Measurements from ENCODE around the gene PRKCZ. TPM values are rescaled to one million over a fixed set of nuclear protein-coding genes. Genes with fewer than 3 reads are reported as not detected.

PRKCZ gene
- total and polyA plus RNA-seq, 9 of the 15 experiments (the other 6 are each of a cell fraction or from before 2014, with no cell fraction given), result 0.07 to 3.1 (median 1.3) TPM

DNA sequence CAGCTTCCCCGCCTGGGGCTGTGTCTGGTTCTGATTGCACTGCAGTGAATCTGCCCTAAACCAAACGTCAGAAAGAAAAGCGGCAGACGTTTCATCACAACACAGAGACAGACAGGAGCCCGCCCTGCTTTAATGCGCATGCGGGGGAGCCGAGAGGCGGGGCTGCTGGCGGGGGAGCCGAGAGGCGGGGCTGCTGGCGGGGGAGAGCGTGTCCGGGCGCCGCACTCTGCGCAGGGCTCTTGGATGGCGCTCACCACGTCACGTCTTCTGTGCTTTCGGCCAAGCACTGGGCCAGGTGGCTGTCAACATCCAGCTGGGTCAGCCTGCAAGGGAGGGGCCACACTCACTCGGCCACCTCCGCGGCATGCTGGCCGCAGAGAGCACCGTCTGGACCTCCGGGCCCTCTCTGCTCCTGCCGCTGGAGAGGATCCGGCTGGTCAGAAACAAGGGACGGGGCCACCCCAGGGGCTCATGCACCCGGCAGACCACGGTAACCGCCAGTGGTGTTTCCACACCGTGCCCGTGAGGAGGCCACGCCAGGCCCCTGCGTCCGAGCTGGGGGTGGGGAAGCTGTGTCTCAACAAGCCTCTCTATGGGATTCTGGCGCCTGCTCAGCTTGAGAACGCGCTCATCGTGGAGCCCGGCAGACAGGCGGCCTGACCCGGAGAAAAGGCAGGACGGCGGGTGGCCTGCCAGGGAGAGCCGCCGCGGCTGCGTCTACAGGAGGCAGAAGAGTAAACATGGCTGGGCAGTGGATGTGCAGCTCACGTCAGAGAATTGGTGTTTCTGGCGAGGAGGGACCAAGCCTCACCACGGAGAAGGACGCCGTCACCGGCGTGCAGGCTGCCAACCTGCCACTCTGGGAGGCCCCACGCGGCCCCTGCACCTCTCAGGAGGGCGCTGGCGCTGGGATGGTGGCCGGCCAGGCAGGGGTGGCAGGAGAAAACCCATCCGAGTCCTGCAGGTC, 139.5 kb downstream of the PRKCZ start:
- Histone ChIP-seq H3K4me2 (ENCODE audit: insufficient read depth, low read length) (peak overlapping the region; percentile 84), H3K9ac (ENCODE audit: insufficient read depth in 1 of 2, low read depth in 2 of 2, low read length in 2 of 2) (peak overlapping the region; percentile 61 to 87), H3K27me3 (ENCODE audit: control insufficient read depth in 2 of 2, insufficient read depth in 2 of 2, low read length in 2 of 2) (no peaks in the 10 kb centered on the region), H3K9me1 (ENCODE audit: control insufficient read depth, insufficient read depth, low read length) (no peaks in the 10 kb centered on the region), H3K9me3 (replicated peaks; ENCODE audit: control insufficient read depth, insufficient read depth, low read depth, low read length) (no peaks in the 10 kb centered on the region), H3K36me3 (ENCODE audit: control insufficient read depth, insufficient read depth, low read length) (peaks cover 28% of the 10 kb centered on the region), H3K4me3 (peak overlapping the region; percentile 44), H3K79me2 (ENCODE audit: control insufficient read depth, insufficient read depth, low read length) (peaks cover 38% of the 10 kb centered on the region), H2AFZ (ENCODE audit: low read depth, low read length) (peak overlapping the region; percentile 82), H4K20me1 (replicated peaks; ENCODE audit: control insufficient read depth, insufficient read depth, low read length) (no peaks in the 10 kb centered on the region), H3K27ac (ENCODE audit: extremely low read depth, low read depth, low read length) (peak overlapping the region; percentile 74; the same call in 2 of the 3 replicates), H3K4me1 (replicated peaks in 1 of 2; ENCODE audit: control insufficient read depth in 2 of 2, insufficient read depth in 2 of 2, low read length in 2 of 2) (peaks cover 25 to 80% of the 10 kb centered on the region in 2 experiments)
- in situ Hi-C loops (cut with MboI) (loop anchor here (10.0 to 25.0 kb wide), 2 partner anchors 185 to 348 kb away; partner anchors contain the start of genes HES5 and PANK4), intact Hi-C loops (cut with micrococcal nuclease) (loop anchor here (10.0 kb wide), 1 partner anchor 355 kb away; no protein-coding TSS in a partner anchor)
- FAIRE-seq (peak; percentile 100), DNase-seq (ENCODE audit: extremely low read depth in 1 of 4, low spot score in 3 of 4) (peak; percentile 90 to 98 (median 92)), ATAC-seq (peak; percentile 96)
- 16% methylated on average over 63 of the region's 65 CpGs for WGBS (ENCODE audit: insufficient coverage, low coverage, missing lambda C conversion rate)
- POLR2A ChIA-PET, result interaction anchor here (0.5 to 1.2 kb wide), 11 partner anchors 10 to 744 kb away, joined by 3 to 4 read pairs (median 3); no protein-coding TSS in a partner anchor
- CTCF ChIA-PET (ENCODE audit: low intra/inter-chr PET ratio), result interaction anchor here (0.5 kb wide), 1 partner anchor 201 kb away, joined by 3 read pairs; no protein-coding TSS in a partner anchor
- BruUV-seq (replicated peaks), result TSS peak; percentile 82
- TF ChIP-seq NFXL1 (CRISPR knock-in tag; IDR thresholded peaks at IDR 0.05) (no peak), RBM34 (IDR thresholded peaks at IDR 0.05; ENCODE audit: borderline replicate concordance, insufficient read depth, low read length) (no peak), MAFK (IDR thresholded peaks at IDR 0.05; ENCODE audit: low read length) (no peak), CTBP1 (IDR thresholded peaks at IDR 0.05; ENCODE audit: borderline replicate concordance) (peak; percentile 86), EHMT2 (IDR thresholded peaks at IDR 0.05) (no peak), POLR2A (conservative IDR thresholded peaks at IDR 0.05) (peak; percentile 72), TAF1 (IDR thresholded peaks at IDR 0.05; ENCODE audit: control insufficient read depth, extremely low read depth, insufficient read depth, low read length, severe bottlenecking) (no peak), SIN3A (IDR thresholded peaks at IDR 0.05; ENCODE audit: borderline replicate concordance in 2 of 2, control insufficient read depth in 1 of 2, low read depth in 2 of 2, low read length in 2 of 2) (peak; percentile 100)
- TF ChIP-seq, protein P1, sequence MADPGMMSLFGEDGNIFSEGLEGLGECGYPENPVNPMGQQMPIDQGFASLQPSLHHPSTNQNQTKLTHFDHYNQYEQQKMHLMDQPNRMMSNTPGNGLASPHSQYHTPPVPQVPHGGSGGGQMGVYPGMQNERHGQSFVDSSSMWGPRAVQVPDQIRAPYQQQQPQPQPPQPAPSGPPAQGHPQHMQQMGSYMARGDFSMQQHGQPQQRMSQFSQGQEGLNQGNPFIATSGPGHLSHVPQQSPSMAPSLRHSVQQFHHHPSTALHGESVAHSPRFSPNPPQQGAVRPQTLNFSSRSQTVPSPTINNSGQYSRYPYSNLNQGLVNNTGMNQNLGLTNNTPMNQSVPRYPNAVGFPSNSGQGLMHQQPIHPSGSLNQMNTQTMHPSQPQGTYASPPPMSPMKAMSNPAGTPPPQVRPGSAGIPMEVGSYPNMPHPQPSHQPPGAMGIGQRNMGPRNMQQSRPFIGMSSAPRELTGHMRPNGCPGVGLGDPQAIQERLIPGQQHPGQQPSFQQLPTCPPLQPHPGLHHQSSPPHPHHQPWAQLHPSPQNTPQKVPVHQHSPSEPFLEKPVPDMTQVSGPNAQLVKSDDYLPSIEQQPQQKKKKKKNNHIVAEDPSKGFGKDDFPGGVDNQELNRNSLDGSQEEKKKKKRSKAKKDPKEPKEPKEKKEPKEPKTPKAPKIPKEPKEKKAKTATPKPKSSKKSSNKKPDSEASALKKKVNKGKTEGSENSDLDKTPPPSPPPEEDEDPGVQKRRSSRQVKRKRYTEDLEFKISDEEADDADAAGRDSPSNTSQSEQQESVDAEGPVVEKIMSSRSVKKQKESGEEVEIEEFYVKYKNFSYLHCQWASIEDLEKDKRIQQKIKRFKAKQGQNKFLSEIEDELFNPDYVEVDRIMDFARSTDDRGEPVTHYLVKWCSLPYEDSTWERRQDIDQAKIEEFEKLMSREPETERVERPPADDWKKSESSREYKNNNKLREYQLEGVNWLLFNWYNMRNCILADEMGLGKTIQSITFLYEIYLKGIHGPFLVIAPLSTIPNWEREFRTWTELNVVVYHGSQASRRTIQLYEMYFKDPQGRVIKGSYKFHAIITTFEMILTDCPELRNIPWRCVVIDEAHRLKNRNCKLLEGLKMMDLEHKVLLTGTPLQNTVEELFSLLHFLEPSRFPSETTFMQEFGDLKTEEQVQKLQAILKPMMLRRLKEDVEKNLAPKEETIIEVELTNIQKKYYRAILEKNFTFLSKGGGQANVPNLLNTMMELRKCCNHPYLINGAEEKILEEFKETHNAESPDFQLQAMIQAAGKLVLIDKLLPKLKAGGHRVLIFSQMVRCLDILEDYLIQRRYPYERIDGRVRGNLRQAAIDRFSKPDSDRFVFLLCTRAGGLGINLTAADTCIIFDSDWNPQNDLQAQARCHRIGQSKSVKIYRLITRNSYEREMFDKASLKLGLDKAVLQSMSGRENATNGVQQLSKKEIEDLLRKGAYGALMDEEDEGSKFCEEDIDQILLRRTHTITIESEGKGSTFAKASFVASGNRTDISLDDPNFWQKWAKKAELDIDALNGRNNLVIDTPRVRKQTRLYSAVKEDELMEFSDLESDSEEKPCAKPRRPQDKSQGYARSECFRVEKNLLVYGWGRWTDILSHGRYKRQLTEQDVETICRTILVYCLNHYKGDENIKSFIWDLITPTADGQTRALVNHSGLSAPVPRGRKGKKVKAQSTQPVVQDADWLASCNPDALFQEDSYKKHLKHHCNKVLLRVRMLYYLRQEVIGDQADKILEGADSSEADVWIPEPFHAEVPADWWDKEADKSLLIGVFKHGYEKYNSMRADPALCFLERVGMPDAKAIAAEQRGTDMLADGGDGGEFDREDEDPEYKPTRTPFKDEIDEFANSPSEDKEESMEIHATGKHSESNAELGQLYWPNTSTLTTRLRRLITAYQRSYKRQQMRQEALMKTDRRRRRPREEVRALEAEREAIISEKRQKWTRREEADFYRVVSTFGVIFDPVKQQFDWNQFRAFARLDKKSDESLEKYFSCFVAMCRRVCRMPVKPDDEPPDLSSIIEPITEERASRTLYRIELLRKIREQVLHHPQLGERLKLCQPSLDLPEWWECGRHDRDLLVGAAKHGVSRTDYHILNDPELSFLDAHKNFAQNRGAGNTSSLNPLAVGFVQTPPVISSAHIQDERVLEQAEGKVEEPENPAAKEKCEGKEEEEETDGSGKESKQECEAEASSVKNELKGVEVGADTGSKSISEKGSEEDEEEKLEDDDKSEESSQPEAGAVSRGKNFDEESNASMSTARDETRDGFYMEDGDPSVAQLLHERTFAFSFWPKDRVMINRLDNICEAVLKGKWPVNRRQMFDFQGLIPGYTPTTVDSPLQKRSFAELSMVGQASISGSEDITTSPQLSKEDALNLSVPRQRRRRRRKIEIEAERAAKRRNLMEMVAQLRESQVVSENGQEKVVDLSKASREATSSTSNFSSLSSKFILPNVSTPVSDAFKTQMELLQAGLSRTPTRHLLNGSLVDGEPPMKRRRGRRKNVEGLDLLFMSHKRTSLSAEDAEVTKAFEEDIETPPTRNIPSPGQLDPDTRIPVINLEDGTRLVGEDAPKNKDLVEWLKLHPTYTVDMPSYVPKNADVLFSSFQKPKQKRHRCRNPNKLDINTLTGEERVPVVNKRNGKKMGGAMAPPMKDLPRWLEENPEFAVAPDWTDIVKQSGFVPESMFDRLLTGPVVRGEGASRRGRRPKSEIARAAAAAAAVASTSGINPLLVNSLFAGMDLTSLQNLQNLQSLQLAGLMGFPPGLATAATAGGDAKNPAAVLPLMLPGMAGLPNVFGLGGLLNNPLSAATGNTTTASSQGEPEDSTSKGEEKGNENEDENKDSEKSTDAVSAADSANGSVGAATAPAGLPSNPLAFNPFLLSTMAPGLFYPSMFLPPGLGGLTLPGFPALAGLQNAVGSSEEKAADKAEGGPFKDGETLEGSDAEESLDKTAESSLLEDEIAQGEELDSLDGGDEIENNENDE (IDR thresholded peaks at IDR 0.05; ENCODE audit: low read depth, low read length), result no peak
